Keratinocyte (primary cell): ENCODE measurements around the gene RAE1.

ENCODE experiments used
- CTCF ChIP-seq, 3 experiments: IDR thresholded peaks in 1 of 3; conservative IDR thresholded peaks in 1 of 3; optimal IDR thresholded peaks in 1 of 3; 2 replicates in 2 of 3; 3 replicates in 1 of 3; pipeline versions ENCODE3 to v1.5.1; 2011; ENCODE audit warnings: low read length in 3 of 3, mild to moderate bottlenecking in 3 of 3, moderate library complexity in 2 of 3, control low read depth in 1 of 3, inconsistent platforms in 1 of 3; ENCODE audit not compliant: insufficient read depth in 2 of 3; ENCODE audit errors: extremely low read depth in 1 of 3
- EZH2 ChIP-seq: IDR thresholded peaks from one replicate; pipeline ENCODE4 v1.6.1; 2012; ENCODE audit warnings: inconsistent platforms, mild to moderate bottlenecking, low read length, moderate library complexity

DNA sequence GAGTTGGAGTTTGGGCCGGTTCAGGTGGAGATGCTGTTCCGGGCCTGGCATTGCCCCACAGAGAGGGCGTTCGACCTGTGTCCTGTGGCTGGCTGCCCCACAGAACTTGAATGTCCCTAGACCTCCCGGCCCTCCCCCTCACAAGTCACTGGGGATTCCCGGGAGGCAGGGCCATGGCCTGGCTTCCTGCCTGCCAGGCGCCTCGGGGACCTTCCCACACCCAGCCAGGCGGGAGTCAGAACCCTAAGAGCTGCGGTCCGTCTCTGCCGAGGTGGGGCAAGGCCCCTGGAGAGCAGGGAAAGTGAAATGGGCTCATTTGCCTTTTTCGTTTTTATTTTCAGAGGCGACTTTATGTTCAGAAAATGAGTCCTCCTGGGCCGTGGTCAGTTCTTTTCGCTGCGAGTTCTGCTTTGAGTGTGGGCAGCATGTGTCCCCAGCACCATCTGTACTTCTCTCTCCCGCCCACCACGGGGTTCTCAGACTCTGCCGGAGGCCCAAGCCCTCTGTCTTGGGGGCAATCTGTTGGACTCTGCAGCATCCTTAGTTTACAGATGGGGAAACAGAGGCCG is 48.6 kb downstream of the RAE1 start:
- TF ChIP-seq CTCF (optimal IDR thresholded peaks at IDR 0.05 in 1 of 3, IDR thresholded peaks at IDR 0.05 in 1 of 3, conservative IDR thresholded peaks at IDR 0.05 in 1 of 3; ENCODE audit: extremely low read depth in 1 of 3, insufficient read depth in 2 of 3, low read length in 3 of 3): no peak
- no peak for TF ChIP-seq EZH2
